Colonic mucosa (tissue), 4 donors: ENCODE measurements around the gene GNA12. TPM values are rescaled to one million over a fixed set of nuclear protein-coding genes. Genes with fewer than 3 reads are reported as not detected.

Experiments
- DNase-seq: peaks from one replicate; pipeline ENCODE4 v3.0.0-alpha.2; 2020
- H3K27ac ChIP-seq: fragments of 200-600 bp; one replicate; pipeline ENCODE4 v1.8.0; 2021
- H3K27me3 ChIP-seq: fragments of 200-600 bp; one replicate; pipeline ENCODE4 v1.8.0; 2021
- H3K36me3 ChIP-seq: fragments of 200-600 bp; one replicate; pipeline ENCODE4 v1.8.0; 2021
- H3K4me1 ChIP-seq: fragments of 200-600 bp; one replicate; pipeline ENCODE4 v1.8.0; 2021; ENCODE audit warnings: mild to moderate bottlenecking
- H3K4me3 ChIP-seq: fragments of 200-600 bp; one replicate; pipeline ENCODE4 v1.8.0; 2021
- H3K9ac ChIP-seq, 2 donors: one replicate each; pipeline ENCODE4 v1.7.0; 2013; ENCODE audit warnings: control low read depth in 2 of 2, low read depth in 2 of 2, low read length in 2 of 2
- H3K9me3 ChIP-seq: fragments of 200-600 bp; one replicate; pipeline ENCODE4 v1.8.0; 2021
- intact Hi-C: fragments of 100-400 bp; cut with DNase I; formaldehyde crosslinking; loops from one replicate; pipeline ENCODE4 v1.14.1; 2022
- total RNA-seq, 2 donors: library from RNA; stranded (reverse); fragmentation: NEBNext Ultra II Directional in 1 of 2; extraction: Animal tissue kit (Norgen Biotek cat#: 25700) in 1 of 2; gene quantifications; one replicate each; pipeline ENCODE4 v1.2.1, GENCODE V29; 2021
- TF ChIP-seq, protein P1 (sequence below): fragments of 200-600 bp; IDR thresholded peaks from one replicate; pipeline ENCODE4 v1.8.0; 2022; ENCODE audit warnings: antibody characterized with exemption, mild to moderate bottlenecking
- donor health status: healthy.
- donor health status: DM: no; HTN: no; CAD: no.
- donor health status: DM: no; HTN: no; CAD: no.

GNA12 gene
- total RNA-seq, 2 donors from 2014 or later: 19.7 to 24.8 TPM

DNA sequence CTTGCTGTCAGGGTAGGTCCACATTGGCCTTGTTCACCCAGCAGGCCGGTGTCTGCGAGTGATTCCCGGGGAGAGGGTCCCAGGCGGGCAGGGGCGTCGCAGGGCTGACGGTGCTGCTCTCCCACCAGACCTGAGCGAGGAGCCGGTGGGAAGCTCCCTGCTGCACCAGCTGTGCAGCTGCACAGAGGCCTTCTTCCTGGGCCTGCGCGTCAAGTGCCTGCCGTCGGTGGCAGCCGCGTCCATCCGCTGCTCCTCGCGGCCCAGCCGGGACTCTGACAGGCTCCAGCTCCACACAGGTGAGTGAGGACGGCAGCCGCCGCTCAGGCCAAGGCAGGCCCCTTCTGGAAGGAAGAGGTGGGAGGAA, 141.5 kb downstream of the GNA12 start:
- TF ChIP-seq, protein P1, sequence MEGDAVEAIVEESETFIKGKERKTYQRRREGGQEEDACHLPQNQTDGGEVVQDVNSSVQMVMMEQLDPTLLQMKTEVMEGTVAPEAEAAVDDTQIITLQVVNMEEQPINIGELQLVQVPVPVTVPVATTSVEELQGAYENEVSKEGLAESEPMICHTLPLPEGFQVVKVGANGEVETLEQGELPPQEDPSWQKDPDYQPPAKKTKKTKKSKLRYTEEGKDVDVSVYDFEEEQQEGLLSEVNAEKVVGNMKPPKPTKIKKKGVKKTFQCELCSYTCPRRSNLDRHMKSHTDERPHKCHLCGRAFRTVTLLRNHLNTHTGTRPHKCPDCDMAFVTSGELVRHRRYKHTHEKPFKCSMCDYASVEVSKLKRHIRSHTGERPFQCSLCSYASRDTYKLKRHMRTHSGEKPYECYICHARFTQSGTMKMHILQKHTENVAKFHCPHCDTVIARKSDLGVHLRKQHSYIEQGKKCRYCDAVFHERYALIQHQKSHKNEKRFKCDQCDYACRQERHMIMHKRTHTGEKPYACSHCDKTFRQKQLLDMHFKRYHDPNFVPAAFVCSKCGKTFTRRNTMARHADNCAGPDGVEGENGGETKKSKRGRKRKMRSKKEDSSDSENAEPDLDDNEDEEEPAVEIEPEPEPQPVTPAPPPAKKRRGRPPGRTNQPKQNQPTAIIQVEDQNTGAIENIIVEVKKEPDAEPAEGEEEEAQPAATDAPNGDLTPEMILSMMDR: no peak
- H3K9me3 ChIP-seq: no peaks in the 10 kb centered on the region

GRCh38 chr7:2701832-2702593, 142.1 kb downstream of the GNA12 start:
- Histone ChIP-seq H3K27ac (no peak overlapping the region), H3K4me3 (no peak overlapping the region), H3K4me1 (no peaks in the 10 kb centered on the region), H3K36me3 (no peaks in the 10 kb centered on the region), H3K9me3 (no peaks in the 10 kb centered on the region), H3K9ac (no peak overlapping the region), H3K27me3 (no peaks in the 10 kb centered on the region)
- TF ChIP-seq, protein P1: no peak
- intact Hi-C loops: no loop called here
- no peak for DNase-seq

More for the DNA sequence above, 141.5 kb downstream of the GNA12 start:
- DNase-seq: no peak
- Histone ChIP-seq H3K27me3 (no peaks in the 10 kb centered on the region), H3K36me3 (no peaks in the 10 kb centered on the region), H3K27ac (no peak overlapping the region), H3K9ac (no peak overlapping the region), H3K4me1 (no peaks in the 10 kb centered on the region), H3K4me3 (no peak overlapping the region)
- intact Hi-C loops: no loop called here

DNA sequence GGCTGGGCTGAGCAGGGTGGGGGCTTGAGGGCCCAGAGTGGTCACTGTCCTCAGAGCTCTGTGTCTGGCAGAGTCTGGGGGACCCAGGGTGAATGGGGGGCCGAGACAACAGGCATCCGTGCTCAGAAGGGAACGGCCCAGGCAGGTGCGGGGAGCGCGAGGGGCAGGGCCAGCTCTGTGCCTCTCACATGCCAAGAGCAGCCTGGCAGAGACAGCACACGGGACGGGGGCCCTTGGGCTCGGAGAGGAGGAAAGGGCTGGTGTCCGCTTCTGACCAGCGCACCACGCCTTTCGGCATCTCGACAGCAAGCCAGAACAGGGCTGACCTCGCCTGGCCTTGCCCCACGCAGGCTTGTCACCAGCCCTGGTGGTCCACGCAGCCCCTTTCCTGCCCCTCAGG, 142.7 kb downstream of the GNA12 start:
- no peaks in the 10 kb centered on the region for H3K27me3 ChIP-seq
- no peaks in the 10 kb centered on the region for H3K4me1 ChIP-seq
- TF ChIP-seq, protein P1: no peak
- H3K36me3 ChIP-seq: no peaks in the 10 kb centered on the region
- no peak overlapping the region for H3K4me3 ChIP-seq
- H3K9me3 ChIP-seq: no peaks in the 10 kb centered on the region
- H3K27ac ChIP-seq: no peak overlapping the region
- intact Hi-C loops: no loop called here
- DNase-seq: no peak
- no peak overlapping the region for H3K9ac ChIP-seq

- intact Hi-C loops: no loop called here
- H3K4me1 ChIP-seq: no peaks in the 10 kb centered on the region
- TF ChIP-seq, protein P1: no peak
- no peak overlapping the region for H3K27ac ChIP-seq
- no peaks in the 10 kb centered on the region for H3K36me3 ChIP-seq
- no peak overlapping the region for H3K9ac ChIP-seq
- DNase-seq: no peak
- H3K27me3 ChIP-seq: no peaks in the 10 kb centered on the region
- no peak overlapping the region for H3K4me3 ChIP-seq
- no peaks in the 10 kb centered on the region for H3K9me3 ChIP-seq
These were observed 143.8 kb downstream of the GNA12 start for GRCh38 chr7:2700141-2700850.

- no peak for DNase-seq
- Histone ChIP-seq H3K9me3 (no peaks in the 10 kb centered on the region), H3K9ac (no peak overlapping the region), H3K27ac (no peak overlapping the region), H3K4me3 (no peak overlapping the region), H3K27me3 (no peaks in the 10 kb centered on the region), H3K4me1 (no peaks in the 10 kb centered on the region), H3K36me3 (no peaks in the 10 kb centered on the region)
- intact Hi-C loops: no loop called here
- TF ChIP-seq, protein P1: no peak
These were observed 144.9 kb downstream of the GNA12 start for GRCh38 chr7:2699289-2699620.
